ENCODE results near the gene IL18RAP.

IL18RAP gene

DNA sequence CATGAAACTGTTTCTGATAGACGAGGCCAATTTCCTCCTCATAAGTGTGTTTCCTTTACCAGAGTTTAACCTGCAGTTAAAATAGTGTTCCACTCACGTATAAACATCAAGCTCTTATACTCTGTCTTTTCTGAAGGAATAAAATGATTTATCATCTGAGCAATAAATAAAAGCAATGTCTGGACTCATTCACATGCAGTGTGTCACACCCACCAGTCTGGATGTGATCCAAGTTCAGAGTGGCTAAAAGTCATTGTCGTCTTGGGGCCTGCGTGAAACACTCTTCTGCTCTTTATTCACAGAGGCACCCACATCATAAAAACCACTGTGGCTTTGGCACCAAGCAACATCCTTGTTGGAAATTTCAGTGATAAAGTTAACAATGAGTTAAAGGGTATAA lies 30.5 kb downstream of the IL18RAP start:
- TF ChIP-seq, protein P1, sequence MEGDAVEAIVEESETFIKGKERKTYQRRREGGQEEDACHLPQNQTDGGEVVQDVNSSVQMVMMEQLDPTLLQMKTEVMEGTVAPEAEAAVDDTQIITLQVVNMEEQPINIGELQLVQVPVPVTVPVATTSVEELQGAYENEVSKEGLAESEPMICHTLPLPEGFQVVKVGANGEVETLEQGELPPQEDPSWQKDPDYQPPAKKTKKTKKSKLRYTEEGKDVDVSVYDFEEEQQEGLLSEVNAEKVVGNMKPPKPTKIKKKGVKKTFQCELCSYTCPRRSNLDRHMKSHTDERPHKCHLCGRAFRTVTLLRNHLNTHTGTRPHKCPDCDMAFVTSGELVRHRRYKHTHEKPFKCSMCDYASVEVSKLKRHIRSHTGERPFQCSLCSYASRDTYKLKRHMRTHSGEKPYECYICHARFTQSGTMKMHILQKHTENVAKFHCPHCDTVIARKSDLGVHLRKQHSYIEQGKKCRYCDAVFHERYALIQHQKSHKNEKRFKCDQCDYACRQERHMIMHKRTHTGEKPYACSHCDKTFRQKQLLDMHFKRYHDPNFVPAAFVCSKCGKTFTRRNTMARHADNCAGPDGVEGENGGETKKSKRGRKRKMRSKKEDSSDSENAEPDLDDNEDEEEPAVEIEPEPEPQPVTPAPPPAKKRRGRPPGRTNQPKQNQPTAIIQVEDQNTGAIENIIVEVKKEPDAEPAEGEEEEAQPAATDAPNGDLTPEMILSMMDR (IDR thresholded peaks at IDR 0.05; ENCODE audit: insufficient read depth, low read length, poor library complexity, severe bottlenecking): no peak
- no peak for TF ChIP-seq EZH2phosphoT487 (conservative IDR thresholded peaks at IDR 0.05; ENCODE audit: low read length)
- Histone ChIP-seq H3K9me3 (ENCODE audit: insufficient read depth, low read length) (no peaks in the 10 kb centered on the region), H3K9me2 (replicated peaks; ENCODE audit: insufficient read depth, low read length) (no peaks in the 10 kb centered on the region), H3K27me3 (ENCODE audit: low read length) (no peaks in the 10 kb centered on the region), H2AFZ (ENCODE audit: low read depth, low read length, severe bottlenecking) (no peak overlapping the region), H4K20me1 (ENCODE audit: low read depth, low read length) (no peaks in the 10 kb centered on the region), H3K4me2 (ENCODE audit: low read depth, low read length, poor library complexity, severe bottlenecking) (no peak overlapping the region), H3K79me2 (ENCODE audit: insufficient read depth, low read length) (no peaks in the 10 kb centered on the region), H3F3A (ENCODE audit: insufficient read depth) (no peaks in the 10 kb centered on the region), H3K36me3 (ENCODE audit: low read length) (no peaks in the 10 kb centered on the region), H3K4me3 (ENCODE audit: insufficient read depth, low read length, poor library complexity, severe bottlenecking) (no peak overlapping the region), H3K27ac (ENCODE audit: low read depth, low read length) (no peak overlapping the region), H3K9ac (ENCODE audit: low read length) (no peak overlapping the region)

DNA sequence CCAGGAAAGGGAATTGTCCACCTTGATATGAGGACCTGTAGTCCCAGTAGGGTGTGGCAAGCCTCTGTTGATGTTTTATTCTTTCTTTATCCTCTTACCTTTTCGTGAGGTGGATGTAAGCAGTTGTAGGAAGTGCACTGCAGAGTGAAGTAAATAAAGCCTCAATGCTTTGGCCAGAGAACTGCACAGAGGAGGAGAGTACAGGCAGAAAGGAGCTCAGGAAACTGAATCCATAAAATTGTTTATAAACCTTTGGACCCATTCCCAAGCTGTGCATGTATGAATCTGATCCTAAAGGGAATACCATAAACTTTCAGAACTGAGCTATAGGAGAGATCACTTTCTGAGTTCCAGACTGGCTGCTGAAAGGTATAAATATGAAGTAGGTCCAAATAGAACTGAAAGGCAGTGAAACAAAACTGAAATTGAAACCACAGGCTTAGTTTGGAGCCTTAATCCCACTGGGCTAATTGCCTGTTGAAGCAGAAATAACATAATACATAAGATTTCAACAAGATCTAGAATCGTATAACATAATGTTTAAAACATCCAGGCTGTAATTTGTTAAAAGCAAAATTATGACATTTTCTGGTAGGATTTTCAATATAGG lies 32.2 kb downstream of the IL18RAP start:
- no peak overlapping the region for H3K9ac ChIP-seq (ENCODE audit: low read length)
- no peaks in the 10 kb centered on the region for H3K79me2 ChIP-seq (ENCODE audit: insufficient read depth, low read length)
- H3F3A ChIP-seq (ENCODE audit: insufficient read depth): no peaks in the 10 kb centered on the region
- no peak overlapping the region for H3K27ac ChIP-seq (ENCODE audit: low read depth, low read length)
- no peak for TF ChIP-seq EZH2phosphoT487 (conservative IDR thresholded peaks at IDR 0.05; ENCODE audit: low read length)
- TF ChIP-seq, protein P1 (IDR thresholded peaks at IDR 0.05; ENCODE audit: insufficient read depth, low read length, poor library complexity, severe bottlenecking): no peak
- no peaks in the 10 kb centered on the region for H3K9me2 ChIP-seq (replicated peaks; ENCODE audit: insufficient read depth, low read length)
- no peak overlapping the region for H2AFZ ChIP-seq (ENCODE audit: low read depth, low read length, severe bottlenecking)
- H3K36me3 ChIP-seq (ENCODE audit: low read length): no peaks in the 10 kb centered on the region
- H4K20me1 ChIP-seq (ENCODE audit: low read depth, low read length): no peaks in the 10 kb centered on the region
- H3K4me2 ChIP-seq (ENCODE audit: low read depth, low read length, poor library complexity, severe bottlenecking): no peak overlapping the region
- no peaks in the 10 kb centered on the region for H3K9me3 ChIP-seq (ENCODE audit: insufficient read depth, low read length)
- H3K27me3 ChIP-seq (ENCODE audit: low read length): no peaks in the 10 kb centered on the region
- H3K4me3 ChIP-seq (ENCODE audit: insufficient read depth, low read length, poor library complexity, severe bottlenecking): no peak overlapping the region

DNA sequence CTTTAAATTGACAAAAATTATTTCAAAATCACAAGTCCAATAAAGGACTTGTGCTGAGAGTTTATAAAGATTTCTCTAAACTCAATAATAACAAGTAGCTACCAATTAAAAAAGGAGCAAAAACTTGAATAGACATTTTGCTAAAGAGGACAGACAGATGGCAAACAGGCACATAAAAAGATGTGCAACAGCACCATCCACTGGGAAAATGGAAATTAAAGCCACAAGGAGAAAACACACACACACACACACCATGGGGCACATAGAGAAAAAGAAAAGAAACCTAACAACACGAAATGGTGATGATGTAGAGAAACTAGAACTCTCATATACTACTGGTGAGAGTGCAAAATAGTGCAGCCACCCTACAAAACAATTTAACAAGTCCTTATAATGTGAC lies 37.5 kb downstream of the IL18RAP start:
- TF ChIP-seq EZH2phosphoT487 (conservative IDR thresholded peaks at IDR 0.05; ENCODE audit: low read length): no peak
- TF ChIP-seq, protein P1 (IDR thresholded peaks at IDR 0.05; ENCODE audit: insufficient read depth, low read length, poor library complexity, severe bottlenecking): no peak
- Histone ChIP-seq H3F3A (ENCODE audit: insufficient read depth) (no peaks in the 10 kb centered on the region), H3K9me3 (ENCODE audit: insufficient read depth, low read length) (no peaks in the 10 kb centered on the region), H3K27ac (ENCODE audit: low read depth, low read length) (no peak overlapping the region), H3K79me2 (ENCODE audit: insufficient read depth, low read length) (no peaks in the 10 kb centered on the region), H3K9ac (ENCODE audit: low read length) (no peak overlapping the region), H3K4me2 (ENCODE audit: low read depth, low read length, poor library complexity, severe bottlenecking) (no peak overlapping the region), H3K27me3 (ENCODE audit: low read length) (no peaks in the 10 kb centered on the region), H4K20me1 (ENCODE audit: low read depth, low read length) (no peaks in the 10 kb centered on the region), H3K36me3 (ENCODE audit: low read length) (no peaks in the 10 kb centered on the region), H3K9me2 (replicated peaks; ENCODE audit: insufficient read depth, low read length) (no peaks in the 10 kb centered on the region), H3K4me3 (ENCODE audit: insufficient read depth, low read length, poor library complexity, severe bottlenecking) (no peak overlapping the region), H2AFZ (ENCODE audit: low read depth, low read length, severe bottlenecking) (no peak overlapping the region)

Measured in SU-DHL-6 (cell line).